GM11168 (cell line): Measurements from ENCODE around the gene CBFA2T2.
"Not testable (repeated sequence)": the region's sequence is repeated elsewhere in the genome, so short reads cannot be mapped to it uniquely, and the experiment has no call there.

ENCODE experiments used
- in situ Hi-C: fragments of 300-500 bp; cut with MboI; formaldehyde crosslinking; loops from one replicate; pipeline ENCODE4 v1.12.0; 2022; ENCODE audit warnings: low sequenced_read_pairs; ENCODE audit not compliant: unreplicated experiment

Gene CBFA2T2

DNA sequence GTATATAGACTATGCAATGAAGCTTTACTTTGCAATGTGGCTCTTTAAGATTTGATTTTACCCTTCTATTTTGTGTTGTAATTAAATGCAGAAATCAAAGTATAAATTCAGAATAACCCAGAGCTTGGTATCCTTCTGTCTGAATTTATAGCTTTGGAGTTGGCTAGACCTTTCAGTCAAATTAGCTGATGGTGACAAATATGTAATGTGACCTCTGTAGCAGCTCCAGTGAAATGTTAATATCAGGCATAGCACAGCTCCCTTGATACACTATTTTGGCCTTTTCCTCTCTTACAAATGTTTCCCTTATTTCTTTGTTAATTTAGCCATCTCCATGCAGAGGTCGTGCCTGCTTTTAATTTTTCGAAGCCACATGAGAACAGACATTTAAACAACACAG lies 11.1 kb downstream of the CBFA2T2 start:
- in situ Hi-C loops = no loop called here

DNA sequence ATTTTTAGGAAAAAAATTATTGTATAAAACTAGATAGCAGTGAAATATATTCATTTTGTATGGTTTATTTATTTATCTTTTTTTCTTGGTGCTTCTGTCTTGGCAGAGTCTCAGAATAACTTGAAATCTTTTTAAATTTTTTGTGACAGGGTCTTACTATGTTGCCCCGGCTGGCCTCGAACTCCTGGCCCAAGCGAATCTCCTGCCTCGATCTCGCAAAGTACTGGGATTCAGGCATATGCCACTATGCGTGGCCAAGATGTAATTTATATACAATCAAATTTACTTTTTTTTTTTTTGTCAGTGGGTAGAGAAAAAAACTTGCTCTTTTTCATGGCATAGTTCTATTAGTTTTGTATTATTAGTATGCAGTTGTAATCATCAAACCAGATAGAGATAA lies 13.7 kb downstream of the CBFA2T2 start:
- in situ Hi-C loops = no loop called here

- in situ Hi-C loops = no loop called here
Observed at GRCh38 chr20:33506576-33506975, 16.7 kb downstream of the CBFA2T2 start.

- in situ Hi-C loops = no loop called here
Observed at GRCh38 chr20:33507461-33507860, 17.6 kb downstream of the CBFA2T2 start.

DNA sequence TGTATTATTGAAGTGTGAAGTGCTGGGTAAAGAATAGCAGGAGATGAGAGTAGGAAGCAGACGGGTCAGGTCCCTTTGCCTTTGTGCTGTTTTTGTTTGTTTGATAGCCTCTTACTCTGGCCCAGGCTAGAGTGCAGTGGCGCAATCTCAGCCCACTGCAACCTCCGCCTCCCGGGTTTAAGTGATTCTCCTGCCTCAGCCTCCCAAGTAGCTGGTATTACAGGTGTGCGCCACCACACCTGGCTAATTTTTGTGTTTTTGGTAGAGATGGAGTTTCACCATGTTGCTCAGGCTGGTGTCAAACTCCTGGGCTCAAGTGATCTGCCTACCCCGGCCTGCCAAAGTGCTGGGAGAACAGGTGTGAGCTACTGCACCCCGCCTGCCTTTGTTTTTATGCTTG lies 18.1 kb downstream of the CBFA2T2 start:
- in situ Hi-C loops = not testable (repeated sequence)

DNA sequence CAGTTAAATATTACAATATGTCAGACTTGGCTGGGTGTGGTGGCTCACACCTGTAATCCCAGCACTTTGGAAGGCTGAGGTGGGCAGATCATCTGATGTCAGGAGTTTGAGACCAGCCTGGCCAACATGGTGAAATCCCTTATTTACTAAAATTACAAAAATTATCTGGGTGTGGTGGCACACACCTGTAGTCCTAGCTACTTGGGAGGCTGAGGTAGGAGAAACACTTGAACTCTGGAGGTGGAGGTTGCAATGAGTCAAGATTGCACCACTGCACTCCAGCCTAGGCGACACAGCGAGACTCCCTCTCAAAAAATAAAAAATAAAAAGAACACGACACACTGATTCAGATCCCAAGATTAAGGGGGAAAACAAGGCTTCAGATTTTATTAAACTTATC lies 19.2 kb downstream of the CBFA2T2 start:
- in situ Hi-C loops = not testable (repeated sequence)

DNA sequence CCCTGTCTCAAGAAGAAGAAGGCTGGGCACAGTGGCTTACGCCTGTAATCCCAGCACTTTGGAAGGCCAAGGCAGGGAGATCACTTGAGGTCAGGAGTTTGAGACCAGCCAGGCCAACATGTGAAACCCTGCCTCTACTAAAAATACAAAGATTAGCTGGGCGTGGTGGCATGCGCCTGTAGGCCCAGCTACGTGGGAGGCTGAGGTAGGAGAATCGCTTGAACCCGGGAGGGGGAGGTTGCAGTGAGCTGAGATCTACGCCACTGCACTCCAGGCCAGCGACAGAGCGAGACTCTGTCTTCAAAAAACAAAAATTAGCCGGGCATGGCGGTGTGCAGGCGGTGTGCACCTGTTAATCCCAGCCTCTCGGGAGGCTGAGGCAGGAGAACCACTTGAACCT lies 22.0 kb downstream of the CBFA2T2 start:
- in situ Hi-C loops = not testable (repeated sequence)

GRCh38 chr20:33515569-33516216 lies 25.8 kb downstream of the CBFA2T2 start:
- in situ Hi-C loops = no loop called here

- in situ Hi-C loops = no loop called here
Observed at GRCh38 chr20:33516882-33517281, 27.0 kb downstream of the CBFA2T2 start.

DNA sequence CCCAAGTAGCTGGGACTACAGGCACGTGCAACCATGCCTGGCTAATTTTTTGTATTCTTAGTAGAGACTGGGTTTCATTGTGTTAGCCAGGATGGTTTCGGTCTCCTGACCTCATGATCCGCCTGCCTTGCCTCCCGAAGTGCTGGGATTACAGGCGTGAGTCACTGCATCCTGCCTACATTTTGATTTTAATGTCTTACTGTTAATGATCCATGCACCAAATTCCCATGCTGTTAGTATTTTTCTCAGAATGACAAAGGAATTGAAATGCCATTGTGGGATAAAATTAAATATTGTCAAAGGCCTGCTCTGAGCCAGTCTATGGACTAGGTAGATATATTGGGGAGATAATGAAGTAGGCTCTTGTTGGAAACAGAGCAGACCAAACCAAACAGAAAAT lies 28.2 kb downstream of the CBFA2T2 start:
- in situ Hi-C loops = no loop called here

DNA sequence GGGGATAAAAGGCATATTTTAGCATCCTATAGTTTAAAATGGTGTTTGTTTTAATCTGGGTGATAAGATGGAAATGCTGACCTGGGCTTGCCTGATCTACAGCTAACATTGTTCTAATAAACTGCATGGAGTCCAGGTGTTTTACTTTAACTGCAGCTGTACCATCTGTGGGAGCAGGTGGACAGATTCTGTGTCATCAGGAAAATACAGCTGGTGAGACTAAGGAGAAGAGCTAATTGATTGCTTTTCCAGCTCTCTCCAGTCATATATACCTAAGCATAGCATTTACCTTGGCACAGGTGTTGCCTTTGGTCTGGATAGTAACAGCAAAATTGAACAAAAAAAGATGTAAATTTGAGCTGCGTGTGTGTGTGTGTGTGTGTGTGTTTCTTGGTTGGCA lies 31.6 kb downstream of the CBFA2T2 start:
- in situ Hi-C loops = no loop called here

DNA sequence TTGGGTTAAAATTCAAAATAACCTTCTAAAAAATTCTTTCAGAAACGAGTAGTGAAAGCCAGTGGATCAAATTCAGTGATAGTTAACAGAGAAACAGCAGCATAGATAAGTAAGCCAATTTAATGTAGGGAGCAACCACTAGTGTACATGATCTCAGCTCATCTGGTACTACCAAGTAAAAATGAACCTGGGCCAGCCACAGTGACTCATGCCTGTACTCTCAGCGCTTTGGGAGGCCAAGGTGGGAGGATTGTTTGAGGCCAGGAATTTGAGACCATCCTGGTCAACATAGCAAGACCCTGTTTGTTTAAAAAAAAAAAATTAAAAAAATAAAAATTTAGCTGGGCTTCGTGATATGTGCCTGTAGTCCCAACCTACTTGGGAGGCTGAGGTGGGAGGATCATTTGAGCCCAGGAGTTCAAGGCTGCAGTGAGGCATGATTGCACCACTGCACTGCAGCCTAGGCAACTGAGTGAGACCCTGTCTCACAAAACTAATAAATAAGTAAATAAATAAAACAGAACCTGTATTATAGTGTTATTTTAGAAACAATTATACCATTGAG lies 32.4 kb downstream of the CBFA2T2 start:
- in situ Hi-C loops = no loop called here

- in situ Hi-C loops = no loop called here
Observed at GRCh38 chr20:33524261-33524660, 34.4 kb downstream of the CBFA2T2 start.

GRCh38 chr20:33526769-33527168 lies 36.9 kb downstream of the CBFA2T2 start:
- in situ Hi-C loops = no loop called here

DNA sequence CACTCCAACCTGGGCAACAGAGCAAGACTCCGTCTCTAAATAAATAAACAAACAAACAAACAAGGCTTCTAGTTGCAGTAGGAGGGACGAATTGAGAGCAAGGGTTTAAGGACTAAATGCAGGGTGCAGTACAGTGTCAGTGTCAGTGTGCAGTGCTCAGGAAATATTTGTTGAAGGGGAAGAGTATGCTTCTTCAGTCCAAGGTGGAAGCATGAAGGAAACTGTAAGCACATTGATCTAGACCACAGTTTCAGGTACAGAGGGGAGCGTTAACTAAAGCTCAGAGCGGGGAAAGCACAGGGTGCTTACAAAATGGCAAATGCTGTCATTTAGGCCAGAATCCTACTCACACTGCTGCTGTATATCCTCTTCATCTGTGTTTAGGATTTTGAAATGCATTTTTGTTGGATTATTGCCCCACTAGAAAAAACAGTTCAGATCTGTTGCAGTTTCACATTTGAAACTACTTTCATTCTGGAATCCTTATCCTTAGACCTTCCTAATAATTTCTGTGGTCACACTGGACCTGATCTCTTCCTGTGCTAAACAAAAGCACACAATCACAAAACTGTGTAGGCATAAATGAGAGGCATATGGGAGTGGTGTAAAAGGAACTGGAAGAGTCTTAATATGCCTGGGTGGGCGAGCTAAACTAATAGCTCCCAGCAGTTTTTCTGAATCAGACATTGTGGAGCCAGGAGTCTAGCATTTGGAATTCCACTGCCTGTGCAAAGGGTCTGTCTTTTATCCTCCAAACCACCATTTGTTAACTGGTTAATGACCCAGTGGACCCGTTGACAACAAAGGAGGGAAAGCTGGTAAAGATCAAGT lies 41.4 kb downstream of the CBFA2T2 start:
- in situ Hi-C loops = no loop called here

DNA sequence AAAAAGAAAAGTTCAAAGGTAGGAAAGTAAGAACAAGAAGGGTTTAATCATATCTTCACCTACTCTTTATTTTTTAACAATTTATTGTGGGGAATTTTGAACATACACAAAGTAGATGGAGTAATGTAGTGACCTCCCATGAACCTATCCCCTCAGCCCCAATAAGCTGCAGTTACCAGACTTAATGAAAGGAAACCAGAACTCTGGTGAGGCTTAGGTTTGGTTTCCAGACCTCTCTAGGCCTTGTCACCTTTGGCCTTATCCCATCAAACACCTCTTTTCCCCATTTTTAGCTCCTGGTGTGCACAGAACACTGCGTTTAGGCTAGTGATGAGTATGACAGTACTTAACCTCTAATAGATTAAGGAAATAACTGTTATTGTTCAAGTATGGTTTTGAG lies 42.0 kb downstream of the CBFA2T2 start:
- in situ Hi-C loops = no loop called here

- in situ Hi-C loops = no loop called here
Observed at GRCh38 chr20:33532753-33533459, 43.0 kb downstream of the CBFA2T2 start.

DNA sequence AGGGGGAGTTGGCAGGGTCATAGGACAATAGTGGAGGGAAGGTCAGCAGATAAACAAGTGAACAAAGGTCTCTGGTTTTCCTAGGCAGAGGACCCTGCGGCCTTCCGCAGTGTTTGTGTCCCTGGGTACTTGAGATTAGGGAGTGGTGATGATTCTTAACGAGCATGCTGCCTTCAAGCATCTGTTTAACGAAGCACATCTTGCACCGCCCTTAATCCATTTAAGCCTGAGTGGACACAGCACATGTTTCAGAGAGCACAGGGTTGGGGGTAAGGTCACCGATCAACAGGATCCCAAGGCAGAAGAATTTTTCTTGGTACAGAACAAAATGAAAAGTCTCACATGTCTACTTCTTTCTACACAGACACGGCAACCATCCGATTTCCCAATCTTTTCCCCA lies 45.8 kb downstream of the CBFA2T2 start:
- in situ Hi-C loops = not testable (repeated sequence)

- in situ Hi-C loops = no loop called here
Observed at GRCh38 chr20:33537608-33538007, 47.7 kb downstream of the CBFA2T2 start.

DNA sequence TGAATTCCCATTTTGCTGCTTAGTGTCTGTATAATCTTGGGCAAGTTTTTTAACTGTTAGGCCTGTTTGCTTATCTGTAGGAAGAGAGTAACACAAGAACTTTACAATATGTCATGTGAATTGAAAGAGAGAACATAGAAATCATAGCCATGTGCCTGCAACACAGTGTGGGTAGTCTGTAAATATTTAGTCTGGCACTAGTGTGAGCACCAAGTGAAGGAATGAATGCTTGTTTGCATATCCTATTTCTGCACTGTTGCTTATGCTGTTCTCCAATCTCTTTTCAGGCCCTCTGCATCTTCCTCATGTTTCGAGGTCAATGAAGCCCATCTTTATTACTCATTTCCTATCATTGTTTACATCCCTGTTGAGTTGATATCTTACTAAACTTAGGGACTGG lies 49.2 kb downstream of the CBFA2T2 start:
- in situ Hi-C loops = no loop called here

- in situ Hi-C loops = no loop called here
Observed at GRCh38 chr20:33540427-33540826, 50.5 kb downstream of the CBFA2T2 start.
